OCI-LY7 (cell line): ENCODE results near the gene SLIT3.

Source experiments
- EZH2phosphoT487 ChIP-seq: fragments of 200-600 bp; sonication (generic); IDR thresholded peaks from 2 replicates; pipeline ENCODE4 v1.6.1; 2018; ENCODE audit warnings: low read depth, borderline replicate concordance, mild to moderate bottlenecking, mixed run types, antibody characterized with exemption, low read length, moderate library complexity, mixed read lengths
- TF ChIP-seq, protein P1 (sequence below): fragments of 200-600 bp; sonication (generic); conservative IDR thresholded peaks from 2 replicates; pipeline ENCODE4 v1.5.1; 2014; ENCODE audit warnings: mild to moderate bottlenecking, antibody characterized with exemption, low read length, moderate library complexity, mixed read lengths

DNA sequence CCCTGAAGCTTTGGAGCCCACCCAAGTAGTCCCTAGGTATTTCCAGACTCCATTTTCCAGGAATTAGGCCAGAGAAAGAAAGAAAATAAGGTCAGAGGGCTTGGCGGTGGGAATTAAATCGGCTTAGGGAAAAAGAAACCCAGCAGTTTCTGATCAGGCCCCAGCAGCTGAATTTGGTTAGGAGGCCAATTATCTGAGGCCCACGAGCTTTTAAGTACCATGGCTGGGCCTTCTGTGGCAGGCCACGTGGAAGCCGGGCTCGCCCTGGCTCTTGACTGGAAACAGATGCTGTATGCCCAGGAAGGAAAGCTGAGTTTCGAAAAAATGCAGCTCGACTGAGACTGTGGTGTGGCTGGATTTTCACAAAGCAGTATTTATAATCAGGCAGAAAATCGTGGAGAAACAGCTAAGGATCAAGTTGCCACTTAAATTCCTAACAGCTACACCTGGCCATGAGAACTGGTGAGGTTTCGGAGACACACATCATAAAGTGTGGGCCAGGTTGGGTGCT is 646.7 kb downstream of the SLIT3 start:
- TF ChIP-seq, protein P1, sequence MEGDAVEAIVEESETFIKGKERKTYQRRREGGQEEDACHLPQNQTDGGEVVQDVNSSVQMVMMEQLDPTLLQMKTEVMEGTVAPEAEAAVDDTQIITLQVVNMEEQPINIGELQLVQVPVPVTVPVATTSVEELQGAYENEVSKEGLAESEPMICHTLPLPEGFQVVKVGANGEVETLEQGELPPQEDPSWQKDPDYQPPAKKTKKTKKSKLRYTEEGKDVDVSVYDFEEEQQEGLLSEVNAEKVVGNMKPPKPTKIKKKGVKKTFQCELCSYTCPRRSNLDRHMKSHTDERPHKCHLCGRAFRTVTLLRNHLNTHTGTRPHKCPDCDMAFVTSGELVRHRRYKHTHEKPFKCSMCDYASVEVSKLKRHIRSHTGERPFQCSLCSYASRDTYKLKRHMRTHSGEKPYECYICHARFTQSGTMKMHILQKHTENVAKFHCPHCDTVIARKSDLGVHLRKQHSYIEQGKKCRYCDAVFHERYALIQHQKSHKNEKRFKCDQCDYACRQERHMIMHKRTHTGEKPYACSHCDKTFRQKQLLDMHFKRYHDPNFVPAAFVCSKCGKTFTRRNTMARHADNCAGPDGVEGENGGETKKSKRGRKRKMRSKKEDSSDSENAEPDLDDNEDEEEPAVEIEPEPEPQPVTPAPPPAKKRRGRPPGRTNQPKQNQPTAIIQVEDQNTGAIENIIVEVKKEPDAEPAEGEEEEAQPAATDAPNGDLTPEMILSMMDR = no peak
- no peak for TF ChIP-seq EZH2phosphoT487
